ENCODE measurements around the gene MGME1.

DNA sequence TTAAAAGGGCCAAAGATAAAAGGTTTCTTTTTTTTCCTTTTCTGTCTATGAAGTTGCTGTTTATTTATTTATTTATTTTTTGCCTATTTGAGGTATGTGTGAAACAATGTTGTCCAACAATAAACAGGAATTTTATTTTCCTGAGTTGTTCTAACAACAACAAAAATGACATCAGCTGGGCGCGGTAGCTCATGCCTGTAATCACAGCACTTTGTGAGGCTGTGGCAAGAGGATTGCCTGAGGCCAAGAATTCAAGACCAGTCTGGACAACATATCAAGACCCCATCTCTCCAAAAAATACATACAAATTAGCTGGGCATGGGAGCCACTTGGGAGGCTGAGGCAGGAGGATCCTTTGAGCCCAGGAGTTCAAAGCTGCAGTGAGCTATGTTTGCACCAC lies 44.1 kb downstream of the MGME1 start:
- TF ChIP-seq SP1 (IDR thresholded peaks at IDR 0.05) (no peak), FOXK2 (IDR thresholded peaks at IDR 0.05) (no peak), ZNF384 (IDR thresholded peaks at IDR 0.05) (no peak), HDGF (IDR thresholded peaks at IDR 0.05; ENCODE audit: borderline replicate concordance) (no peak)
